ENCODE data around the gene RBP2.
A peak's percentile ranks its signal among the peaks of the same experiment; 100 is the strongest.
"Not testable (repeated sequence)": the region's sequence is repeated elsewhere in the genome, so short reads cannot be mapped to it uniquely, and the experiment has no call there.

The RBP2 gene

DNA sequence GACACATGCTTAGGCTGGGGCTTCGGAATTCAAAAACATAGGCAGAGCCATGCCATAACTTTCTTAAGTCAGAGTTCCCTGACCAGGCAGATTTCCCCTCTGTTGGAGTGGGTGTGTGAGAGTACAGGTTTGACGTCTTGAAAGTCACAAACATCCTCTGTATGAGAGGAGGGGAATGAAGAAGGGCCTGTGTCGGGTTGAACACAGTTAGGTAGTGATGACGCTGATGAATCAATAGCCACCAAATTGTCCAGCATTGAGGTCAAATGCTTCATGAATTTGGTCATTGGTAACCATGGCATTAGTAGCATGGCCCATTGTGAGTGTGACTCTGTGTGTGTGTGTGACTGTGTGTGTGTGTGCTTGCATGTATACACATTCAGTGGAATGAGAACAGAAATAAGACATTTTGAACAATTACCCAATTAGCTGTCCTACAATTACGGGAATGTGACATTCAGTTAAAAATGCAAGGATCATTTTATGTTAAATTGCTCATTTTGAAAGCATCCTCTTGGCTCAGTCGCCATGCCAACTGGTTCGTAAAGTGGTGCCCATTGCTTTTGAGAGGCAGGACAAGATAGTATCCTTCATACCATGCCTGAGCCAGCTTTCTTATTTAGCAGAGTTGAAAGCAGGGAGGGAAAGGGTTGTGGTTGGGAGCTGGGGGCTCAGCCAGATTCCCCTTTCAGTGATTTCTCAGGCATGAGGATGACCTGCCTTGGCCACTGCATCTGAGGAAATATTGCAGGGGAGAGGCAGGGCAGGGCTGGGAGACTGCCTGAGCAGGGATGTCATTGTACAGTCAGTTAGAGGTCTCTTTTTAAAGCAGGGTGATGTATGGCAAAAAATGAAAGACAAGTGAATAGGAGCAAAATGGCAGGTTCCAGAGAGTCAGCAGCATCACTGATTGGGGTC, 35.4 kb downstream of the RBP2 start:
- no peak for DNase-seq

DNA sequence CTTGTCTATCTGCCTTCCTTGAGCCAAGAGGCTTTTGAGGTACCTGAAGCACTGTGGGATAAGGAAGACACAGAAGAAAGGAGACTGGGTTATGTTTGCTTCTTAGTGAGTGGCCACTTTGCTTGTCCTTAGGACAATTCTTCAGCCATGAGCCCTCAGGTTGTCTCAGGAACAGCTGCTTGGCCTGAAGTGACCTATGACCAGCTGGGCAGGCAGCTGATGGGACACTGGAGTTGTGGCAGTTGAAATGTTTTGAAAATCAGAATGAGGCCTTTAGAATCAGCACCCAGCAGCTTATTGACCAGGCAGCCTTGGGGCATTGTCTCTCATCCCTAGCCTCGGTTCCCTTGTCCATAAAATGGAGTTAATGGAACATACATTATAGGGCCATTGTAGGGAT, 37.0 kb downstream of the RBP2 start:
- no peak for DNase-seq

DNA sequence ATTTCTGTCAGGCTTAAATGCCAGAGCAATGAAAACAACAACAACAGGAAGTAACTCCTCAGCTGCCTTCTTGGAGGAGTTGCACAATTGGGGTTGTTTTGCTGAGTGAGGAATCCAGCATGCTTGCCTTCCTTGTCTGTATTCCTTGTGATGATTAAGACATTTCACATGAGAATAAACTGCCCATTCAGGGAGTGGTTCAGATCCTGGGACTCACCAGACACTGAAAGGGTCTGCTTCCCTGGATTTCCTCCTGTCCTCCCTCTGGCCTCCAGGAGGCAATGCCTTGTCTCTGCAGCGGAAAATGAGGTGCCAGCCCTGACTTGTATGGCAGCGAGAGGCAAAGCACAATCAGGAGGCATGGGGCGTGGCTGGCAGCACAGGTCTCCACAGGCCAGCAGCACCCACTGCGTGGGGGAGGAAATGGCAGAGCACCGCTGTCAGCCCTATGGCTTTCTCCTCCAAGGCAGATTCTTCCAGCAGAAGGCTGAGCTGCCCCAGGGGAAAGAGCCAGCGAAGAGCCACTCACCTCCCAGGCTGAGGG, 41.5 kb downstream of the RBP2 start:
- DNase-seq = no peak

DNA sequence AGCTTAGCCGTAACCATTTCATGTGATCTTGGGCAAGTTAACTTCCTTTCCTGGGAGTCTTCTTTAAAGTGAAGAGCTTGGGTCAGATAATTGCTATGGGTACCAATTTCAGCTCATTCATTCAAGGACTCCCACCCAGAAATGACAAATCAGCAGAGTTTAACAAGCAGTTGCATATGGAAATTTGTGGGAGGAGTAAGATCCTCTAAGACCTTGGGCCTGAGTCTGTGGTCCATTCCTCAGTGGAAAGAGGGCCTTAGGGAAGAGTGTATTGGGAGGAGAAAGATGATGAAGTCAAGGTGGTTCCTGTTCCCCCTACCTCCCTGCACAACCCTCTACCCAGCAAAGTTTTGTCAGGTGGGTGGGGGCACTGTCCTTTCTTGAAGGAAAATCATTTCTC, 42.1 kb downstream of the RBP2 start:
- no peak for DNase-seq

DNA sequence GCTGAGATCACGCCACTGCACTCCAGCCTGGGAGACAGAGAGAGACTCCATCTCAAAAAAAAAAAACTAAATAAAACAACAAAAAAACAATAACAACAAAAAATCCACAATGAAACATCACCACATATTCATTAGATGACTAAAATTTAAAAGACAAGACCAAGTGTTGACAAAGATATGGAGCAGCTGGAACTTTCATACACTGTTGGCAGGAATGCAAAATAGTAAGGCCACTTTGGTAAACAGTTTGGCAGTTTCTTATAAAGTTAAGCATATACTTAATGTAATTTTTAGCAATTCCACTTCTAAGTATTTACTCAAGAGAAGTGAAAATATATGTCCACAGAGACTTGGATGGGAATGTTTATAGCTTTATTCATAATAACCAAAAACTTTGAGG, 43.2 kb downstream of the RBP2 start:
- DNase-seq = no peak

DNA sequence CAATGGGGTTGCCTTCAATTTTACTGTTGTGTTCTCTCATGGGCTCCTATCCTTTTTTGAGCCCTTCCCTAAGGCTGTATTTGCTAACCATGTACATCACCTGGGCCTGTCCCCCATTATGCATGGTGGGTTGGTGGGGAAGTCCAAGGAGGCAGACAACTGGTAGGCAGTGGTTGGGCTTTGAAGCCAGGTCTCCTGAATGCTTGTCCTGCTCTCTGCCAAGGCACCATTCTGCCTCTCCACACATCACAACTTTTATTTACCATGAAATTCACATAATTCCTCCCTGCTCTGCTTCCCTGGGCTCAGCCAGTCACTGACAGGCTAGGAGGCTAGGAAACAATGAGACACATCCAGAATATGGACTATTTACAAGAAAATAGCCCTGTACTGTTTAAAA, 45.8 kb downstream of the RBP2 start:
- DNase-seq = no peak

DNA sequence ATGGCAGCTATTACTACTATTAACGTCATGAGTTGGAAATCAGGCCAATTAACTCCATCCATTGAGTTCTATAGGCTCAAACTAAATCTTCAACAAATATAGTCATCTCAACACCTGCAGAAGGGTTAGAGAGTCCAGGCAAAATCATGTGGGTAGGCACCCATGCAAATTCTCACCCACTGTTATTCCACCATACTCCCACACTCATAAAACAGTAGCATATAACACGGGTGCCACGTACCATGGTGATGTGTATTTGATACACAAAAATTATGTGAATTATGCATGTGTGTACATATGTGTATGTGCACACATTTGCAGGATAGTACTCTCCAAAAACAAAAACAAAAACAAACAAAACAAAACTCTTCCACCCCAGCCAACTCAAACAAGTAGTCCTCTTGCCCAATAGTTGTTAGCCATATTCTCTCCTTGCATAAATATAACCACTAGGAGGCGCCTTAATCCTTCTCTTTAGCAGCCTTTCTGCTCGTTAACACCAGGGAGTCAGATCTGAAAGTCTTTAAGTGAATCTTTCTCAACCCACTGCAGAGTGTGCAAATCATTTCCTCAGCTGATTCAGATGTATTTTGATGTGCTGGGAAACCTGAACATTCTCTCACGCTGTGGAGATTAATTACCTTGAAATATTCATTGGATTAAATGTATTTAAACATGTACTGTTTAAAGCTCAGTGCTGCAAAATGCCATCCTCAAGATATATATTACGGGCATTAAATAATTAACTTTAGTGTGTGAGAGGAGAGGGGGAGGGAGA, 48.8 kb downstream of the RBP2 start:
- DNase-seq = peak; percentile 57

DNA sequence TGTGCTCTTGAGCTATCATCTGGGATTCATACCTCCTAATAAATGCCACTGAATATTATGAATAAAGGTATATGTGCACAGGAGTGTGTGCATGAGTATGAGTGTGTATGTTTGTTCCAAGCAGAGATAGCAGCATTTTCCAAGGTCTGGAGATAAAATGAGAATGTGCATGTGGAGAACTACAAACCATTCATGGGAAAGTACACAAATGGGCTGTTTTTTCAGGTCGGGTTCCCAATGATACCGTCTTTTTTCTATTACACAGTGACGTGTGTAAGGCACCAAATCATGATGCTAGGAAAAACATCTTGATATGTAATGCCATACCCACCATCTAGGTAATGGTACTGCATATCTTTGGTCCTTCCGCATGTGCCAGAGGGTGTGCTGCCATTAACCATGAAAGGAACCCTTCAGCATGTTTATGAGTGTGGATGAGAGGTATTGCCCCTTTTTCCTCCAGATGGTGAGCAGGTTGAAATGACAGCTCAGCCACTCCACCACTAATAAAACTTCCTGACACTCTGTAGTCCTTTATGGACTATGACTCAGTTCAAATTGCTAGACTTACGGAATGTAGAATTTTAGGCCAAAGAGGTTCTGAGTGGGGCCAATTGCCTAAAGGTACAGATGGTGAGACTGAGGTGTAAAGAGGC, 50.4 kb downstream of the RBP2 start:
- DNase-seq = no peak

DNA sequence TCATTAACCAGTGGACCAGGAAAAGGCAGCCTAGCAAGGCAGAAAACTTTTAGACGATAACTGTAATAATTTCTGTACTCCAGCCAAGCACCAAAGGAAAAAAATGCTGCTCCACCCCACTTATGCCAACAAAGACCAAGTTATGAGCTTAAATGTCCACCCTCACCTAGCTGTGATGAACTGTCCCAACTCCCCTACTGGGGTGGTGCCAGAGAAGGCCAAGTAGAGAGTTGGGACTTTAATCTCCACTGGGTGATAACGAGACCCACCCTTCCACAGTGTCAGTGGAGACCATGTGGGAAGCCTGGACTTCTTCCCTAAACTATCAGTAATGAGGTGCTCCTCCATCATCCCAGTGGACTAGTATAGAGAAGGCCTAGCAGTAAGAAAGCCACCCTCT, 53.1 kb downstream of the RBP2 start:
- no peak for DNase-seq

DNA sequence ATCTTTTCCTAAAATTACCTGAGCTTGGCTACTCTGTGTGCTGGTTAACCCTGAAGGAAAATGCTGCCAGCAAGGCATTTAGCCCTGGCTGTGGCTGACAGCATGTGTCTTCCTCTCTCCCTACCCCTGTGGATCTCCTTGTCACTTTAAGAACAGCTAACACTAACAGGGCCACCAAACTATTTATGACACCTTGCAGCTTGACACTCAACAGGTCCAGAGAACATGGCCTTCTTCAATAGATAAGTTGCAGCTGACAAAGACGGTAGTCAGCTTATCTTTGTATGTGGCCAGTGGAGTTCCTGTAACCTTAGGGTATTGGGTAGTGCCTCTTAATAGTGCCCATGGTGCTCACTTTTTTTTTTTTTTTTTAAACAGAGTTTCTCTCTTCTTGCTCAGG, 54.9 kb downstream of the RBP2 start:
- DNase-seq = no peak

DNA sequence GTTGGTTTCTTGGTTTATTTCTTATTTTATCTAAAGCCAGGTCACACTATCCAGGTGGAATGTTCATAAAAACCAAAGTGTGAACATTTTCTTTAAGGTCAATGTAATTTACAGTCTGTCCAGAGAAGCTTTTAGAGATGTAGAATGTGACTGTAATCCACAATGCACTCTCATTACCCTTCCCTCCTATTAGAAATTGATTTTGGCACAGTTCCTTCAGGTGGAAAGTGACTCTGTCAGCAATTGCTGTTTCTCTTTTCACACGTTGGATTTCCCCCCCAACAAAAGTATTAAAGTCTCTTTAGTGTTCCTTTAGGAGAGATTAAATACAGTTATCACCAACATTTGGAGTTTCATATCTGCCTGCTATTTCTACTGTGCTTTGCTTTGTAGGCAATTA, 55.3 kb downstream of the RBP2 start:
- DNase-seq = no peak

DNA sequence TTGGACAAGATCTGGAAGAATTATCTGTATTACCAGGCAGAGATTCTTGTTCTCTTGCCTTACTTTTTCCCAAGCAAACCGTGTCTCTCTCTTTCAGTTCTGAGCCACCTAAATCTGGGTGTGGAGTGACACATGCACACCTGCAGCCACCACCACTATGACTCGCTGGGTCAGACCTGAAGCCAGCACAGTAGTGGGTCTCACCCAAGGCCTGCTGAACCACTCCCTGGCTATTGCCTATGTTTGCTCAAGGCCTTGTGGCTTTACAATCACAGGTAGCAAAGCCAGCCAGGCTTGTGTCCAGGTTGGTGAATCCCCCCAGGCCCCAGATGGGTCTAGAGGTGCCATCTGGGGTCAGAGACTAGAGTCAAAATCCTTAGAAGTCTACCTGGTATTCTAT, 58.2 kb downstream of the RBP2 start:
- DNase-seq = no peak

DNA sequence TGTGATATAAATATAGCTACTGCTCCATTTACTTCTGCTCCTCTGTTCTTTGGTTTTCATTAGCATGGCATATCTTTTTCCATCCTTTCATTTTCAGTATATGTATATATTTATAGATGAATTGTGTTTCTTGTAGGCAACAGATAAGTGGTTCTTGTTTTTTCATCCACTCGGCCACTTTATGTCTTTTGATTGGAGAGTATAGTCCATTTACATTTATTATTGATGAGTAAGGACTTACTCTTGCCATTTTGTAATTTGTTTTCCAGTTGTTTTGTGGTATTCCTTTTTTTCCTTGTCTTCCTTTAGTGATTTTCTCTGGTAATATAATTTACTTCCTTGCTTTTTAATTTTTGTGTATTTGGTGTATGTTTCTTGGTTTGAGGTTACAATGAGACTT, 60.0 kb downstream of the RBP2 start:
- DNase-seq = no peak

DNA sequence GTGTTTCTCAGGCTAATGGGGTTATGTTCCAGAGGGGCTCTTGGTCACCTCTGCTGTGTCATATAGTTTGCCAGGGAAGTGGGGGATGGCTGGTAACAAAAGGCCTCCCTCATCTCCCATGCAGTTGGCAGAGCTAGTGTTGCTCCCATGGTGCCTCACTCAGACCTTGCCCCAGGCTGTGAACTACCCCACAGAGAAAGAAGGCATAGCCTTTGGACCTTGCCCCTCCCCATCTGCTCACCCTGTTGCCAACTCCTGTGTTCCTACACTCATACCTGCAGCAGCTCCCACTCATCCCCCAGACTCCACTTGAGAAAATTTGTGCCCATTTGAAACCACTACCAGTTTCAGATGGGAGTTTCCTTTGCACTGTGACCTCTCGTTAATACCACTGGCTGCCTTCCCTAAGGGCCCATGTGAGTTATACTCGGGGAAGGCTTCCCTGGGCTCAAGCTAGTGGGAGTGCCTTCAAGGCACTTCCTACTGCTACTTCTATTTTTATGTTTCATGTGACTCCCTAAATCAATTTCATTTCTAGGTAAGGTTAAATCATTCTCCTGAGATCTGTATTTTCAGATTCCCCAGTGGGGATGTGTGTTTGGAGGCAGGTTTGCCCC, 61.6 kb downstream of the RBP2 start:
- no peak for DNase-seq

DNA sequence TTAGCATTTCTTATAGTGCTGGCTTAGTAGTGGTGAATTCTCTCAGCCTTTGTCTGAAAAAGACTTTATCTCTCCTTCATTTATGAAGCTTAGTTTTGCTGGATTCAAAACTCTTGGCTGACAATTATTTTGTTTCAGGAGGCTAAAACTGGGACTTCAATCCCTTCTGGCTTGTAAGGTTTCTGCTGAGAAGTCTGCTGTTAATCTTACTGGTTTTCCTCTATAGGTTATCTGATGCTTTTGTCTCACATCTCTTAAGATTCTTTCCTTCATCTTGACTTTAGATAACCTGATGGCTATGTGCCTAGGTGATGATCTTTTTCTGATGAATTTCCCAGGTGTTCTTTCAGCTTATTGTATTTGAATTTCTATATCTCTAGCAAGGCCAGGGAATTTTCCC, 63.4 kb downstream of the RBP2 start:
- DNase-seq = not testable (repeated sequence)
